DMS53 (cell line): ENCODE data around the gene GREB1.

Experiments
- DNase-seq: peaks from one replicate; lab custom pipeline; 2025; lab: John Stamatoyannopoulos, UW

Gene GREB1

GRCh38 chr2:11579867-11580659 lies 46.2 kb downstream of the GREB1 start:
- DNase-seq, result no peak

DNA sequence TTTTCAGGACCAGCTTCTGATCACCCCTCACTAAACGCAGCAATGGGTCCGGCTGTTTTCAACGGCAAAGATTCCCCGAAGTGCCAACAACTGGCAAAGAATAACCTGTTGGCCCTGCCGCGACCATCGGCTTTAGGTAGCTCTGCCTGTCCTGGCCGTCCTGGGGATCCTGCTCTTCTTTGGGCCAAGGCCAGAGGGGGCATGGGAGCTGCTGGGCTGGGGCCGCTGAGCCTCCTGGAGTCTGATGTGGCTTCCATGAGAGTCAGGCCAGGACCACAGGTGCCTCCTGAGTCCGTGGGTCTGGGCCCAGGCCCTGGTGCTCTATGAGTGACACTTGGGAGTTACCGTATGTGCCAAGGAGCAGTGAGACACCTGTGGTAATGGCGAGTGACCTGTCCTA lies 46.9 kb downstream of the GREB1 start:
- no peak for DNase-seq

DNA sequence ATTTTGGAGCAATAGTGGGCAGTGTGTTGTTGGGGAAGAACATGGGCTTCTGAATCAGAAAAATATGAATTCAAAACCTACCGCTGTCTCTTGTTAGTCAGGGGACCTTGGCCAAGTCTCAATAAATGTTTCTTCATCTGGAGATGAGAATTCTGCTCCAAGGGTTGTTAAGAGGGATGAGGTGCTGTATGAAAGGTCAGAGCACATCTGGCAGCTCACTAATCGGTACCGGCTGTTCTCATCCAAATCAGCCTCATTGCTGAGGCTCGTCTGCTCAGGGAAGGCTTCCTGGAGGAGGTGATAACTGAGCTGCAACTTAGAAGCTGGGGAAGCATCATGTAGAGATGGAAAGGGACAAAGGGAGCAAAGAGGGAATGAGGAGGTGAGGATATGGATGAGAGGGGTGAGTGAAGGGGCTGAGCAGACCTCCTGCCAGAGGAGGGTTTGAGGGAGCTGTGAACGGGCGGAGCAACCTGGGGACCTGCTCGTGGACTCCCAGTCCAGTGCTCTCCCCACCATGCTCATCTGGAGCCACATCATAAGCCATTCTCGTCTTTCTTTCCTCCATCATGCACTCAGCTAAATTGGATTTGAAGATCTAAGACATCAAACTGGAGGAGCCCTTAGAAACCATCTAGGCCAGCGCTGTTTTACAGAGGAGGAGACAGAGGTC lies 47.4 kb downstream of the GREB1 start:
- no peak for DNase-seq

DNA sequence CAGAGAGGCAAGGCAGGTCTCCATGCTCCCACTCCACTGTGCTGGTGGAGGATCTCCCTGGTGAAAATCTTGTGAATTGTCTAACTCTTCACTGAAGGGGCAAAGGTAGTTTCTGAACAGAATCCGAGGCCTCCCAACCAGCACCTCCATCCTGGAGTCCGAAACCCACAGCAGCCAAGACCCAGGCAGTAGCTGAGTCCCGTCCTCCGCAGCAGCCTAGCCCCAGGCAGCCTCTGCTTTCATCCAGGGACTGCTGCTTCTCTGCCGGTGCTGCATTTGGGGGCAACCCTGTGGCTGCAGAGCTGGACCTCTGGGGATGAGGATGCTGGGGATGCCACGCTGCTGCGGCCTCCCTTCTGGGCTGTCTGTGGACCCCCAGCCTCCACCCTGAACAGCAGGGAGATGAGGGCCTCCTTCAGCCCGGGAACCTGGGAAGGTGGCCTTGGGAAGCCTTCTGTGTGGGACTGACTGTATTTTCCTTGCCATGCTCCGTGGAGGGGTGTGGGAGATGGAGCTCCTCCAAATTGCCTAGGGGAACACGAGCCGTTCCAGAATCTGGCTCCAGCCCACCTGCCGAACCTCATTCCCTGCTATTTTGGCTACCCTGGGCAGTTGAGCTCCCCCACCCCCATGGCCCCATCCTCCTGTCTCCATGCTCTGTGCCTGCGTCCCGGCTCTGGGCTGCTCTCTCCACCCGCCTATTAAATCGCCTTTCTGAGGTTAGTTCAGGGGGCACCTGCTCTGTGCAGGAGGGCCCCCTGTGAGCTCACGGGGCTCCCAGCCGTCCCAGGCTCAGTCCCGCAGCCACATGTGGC lies 48.2 kb downstream of the GREB1 start:
- no peak for DNase-seq

DNA sequence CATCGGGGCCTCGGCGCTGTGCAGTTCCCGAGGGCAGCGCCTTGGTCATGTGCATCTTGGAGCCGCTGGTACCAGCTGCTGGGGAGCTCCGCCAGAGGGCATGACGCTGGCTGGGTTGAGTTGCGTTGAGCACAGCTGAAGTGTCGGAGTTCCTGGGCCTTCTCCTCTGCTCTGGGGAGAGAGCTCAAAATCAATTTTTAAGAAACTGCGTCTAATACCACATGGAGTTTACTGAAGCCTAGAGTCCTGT lies 48.7 kb downstream of the GREB1 start:
- DNase-seq, result no peak

GRCh38 chr2:11582862-11583752 lies 49.3 kb downstream of the GREB1 start:
- DNase-seq, result peak; percentile 82

DNA sequence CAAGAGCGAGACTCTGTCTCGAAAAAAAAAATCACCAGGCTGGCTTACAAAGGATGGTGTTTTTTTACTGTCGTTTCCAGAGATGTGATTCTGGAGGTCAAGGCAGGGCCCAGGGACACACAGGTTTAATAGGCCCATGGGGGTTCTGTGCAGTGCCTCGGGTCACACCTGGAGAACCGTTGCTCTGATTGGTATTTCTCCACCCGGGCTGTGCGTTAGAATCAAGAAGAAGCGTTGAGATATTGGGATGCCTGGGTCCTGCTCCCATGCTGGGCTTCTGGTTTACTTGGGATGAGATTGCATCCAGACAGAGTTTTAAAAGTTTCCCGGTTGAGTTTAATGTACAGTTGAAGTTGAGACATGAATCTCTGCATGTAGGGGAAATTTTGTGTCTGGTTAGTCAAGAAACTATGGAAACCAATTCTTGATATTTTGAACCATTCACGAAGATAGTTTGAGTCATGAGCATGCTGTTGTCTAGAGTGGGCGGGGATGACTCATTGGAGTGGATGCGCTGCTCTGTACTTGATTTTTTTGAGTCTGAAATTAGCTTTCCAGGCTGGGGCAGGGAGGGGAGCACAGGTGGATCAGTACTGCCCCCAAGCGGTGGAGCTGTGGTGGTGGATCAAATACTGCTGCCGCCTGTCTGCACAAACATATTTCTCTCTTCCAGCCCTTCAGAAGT lies 50.1 kb downstream of the GREB1 start:
- peak; percentile 94 for DNase-seq

DNA sequence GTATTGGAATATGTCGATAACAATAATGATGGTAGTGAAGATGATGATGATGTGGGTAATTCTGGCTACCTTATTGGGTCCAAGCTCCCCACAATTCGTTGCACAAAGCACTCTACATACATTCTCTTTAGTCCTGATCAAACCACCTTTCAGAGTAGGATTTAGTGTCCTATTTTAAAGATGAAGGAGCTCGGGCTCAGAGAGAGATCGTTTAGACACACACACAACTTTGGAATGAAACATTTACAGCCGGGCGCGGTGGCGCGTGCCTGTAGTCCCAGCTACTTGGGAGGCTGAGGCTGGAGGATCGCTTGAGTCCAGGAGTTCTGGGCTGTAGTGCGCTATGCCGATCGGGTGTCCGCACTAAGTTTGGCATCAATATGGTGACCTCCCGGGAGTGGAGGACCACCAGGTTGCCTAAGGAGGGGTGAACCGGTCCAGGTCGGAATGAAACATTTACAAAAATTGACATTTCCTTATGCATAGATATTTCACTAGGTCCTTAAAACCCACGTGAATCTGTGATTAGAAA lies 50.7 kb downstream of the GREB1 start:
- DNase-seq, result no peak

GRCh38 chr2:11585071-11585470 lies 51.2 kb downstream of the GREB1 start:
- no peak for DNase-seq

GRCh38 chr2:11588228-11589110 lies 54.6 kb downstream of the GREB1 start:
- no peak for DNase-seq

DNA sequence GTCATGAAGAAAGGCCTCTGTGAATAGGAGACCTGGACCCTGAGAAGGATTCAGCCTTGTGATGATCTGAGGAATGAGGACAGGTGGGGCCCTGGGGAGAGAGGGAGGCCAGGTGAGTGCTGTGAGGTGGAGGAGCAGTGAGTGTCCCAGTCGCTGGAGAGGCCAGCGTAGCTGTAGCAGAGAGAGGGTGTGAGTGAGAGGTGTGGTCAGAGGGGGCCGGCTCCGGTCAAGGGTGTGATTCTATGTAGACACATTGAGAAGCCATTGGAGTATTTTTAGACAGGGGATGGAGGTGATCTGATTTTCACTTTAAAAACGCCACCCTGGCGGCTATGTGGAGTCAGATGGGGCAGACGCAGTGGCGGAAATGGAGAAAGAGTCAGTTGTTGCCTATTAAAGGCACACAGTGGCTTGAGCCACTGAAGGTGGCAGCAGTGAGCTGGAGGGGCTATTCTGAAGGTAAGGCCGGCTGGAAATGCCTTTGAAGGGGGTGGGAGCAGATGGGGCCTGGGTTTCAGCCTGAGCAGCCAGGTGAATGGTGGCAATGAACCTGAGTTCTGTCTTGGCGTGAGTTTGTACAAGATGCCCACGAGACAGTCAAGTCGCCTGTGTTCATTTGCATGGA lies 55.6 kb downstream of the GREB1 start:
- peak; percentile 5 for DNase-seq

GRCh38 chr2:11590193-11590592 lies 56.3 kb downstream of the GREB1 start:
- DNase-seq, result no peak

- DNase-seq, result no peak
These were observed 57.2 kb downstream of the GREB1 start for GRCh38 chr2:11591091-11591490.

- DNase-seq, result no peak
These were observed 59.1 kb downstream of the GREB1 start for GRCh38 chr2:11592671-11593574.

GRCh38 chr2:11596801-11597200 lies 63.0 kb downstream of the GREB1 start:
- DNase-seq, result no peak

DNA sequence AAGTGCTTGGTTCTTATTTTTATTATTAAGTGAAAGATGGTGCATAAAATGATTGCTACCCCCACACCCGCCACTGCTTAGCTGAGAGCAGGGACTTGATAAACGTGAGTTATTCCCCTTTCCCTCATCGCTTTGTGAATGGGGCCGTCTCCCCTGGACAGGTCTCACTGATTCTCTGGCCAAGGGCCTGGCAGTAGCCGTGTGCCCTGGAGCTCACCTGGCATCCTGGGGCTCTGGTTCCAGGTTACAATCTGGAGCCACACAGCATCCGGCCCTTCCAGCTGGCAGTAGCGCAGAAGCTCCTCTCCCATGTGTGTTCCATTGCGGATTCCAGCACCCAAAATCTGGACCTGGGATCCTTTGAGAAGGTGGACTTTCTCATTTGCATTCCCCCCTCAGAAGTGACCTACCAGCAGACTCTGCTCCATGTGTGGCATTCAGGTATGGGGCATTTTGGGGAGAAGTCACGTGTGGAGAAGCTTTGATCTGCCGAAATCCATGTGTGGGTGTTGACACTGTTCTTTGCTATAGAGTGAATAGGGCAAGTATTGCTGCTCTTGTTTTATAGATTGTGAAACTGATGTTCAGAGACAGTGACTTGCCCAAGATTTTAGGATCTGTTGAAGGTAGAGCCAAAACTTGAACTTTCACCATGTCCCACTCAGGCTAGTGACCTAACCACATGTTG lies 63.8 kb downstream of the GREB1 start:
- DNase-seq, result no peak

DNA sequence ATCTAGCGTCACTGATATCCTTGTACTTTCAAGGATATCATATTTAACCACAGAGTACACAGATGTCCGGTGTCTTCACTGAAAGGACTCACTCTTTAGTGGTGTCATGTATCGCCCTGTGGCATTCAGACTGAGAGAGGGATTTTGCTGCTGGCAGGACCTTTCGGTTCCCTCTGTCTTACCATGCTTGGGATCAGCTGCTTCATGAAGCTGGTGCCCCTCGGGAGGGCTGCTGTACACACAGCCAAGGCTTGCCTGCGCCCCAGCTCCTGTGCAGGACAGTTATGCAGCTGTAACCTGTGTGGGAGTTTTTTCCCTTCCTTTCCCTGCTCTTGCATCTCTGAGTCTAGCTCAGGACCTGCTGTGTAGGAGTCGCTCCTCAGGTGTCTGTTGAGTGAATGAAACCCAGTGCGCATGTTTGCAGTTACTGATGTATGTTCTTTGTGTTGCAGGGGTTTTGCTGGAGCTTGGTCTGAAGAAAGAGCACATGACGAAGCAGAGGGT lies 64.4 kb downstream of the GREB1 start:
- DNase-seq, result peak; percentile 59
